A549 treated with AZD9567 at 1 μM for 4 hours (cell line): ENCODE data around the gene KANK3. TPM values are rescaled to one million over a fixed set of nuclear protein-coding genes. Genes with fewer than 3 reads are reported as not detected.

Experiments
- total RNA-seq: library from RNA; stranded (reverse); fragments of 200-300 nt; extraction: Qiagen RNA extraction; gene quantifications from 5 replicates; pipeline ENCODE4 v1.2.3, GENCODE V29; 2022; ENCODE audit not compliant: insufficient read depth

The KANK3 gene
- 5.6 to 6.6 TPM (median 5.9 TPM) in 5 replicates for total RNA-seq

GRCh38 chr19:8342684-8343482, at the start of gene KANK3:
TSS of gene KANK3 (minus strand) at chr19:8343262. CDS start at chr19:8337828, 5,434 bp downstream.

DNA sequence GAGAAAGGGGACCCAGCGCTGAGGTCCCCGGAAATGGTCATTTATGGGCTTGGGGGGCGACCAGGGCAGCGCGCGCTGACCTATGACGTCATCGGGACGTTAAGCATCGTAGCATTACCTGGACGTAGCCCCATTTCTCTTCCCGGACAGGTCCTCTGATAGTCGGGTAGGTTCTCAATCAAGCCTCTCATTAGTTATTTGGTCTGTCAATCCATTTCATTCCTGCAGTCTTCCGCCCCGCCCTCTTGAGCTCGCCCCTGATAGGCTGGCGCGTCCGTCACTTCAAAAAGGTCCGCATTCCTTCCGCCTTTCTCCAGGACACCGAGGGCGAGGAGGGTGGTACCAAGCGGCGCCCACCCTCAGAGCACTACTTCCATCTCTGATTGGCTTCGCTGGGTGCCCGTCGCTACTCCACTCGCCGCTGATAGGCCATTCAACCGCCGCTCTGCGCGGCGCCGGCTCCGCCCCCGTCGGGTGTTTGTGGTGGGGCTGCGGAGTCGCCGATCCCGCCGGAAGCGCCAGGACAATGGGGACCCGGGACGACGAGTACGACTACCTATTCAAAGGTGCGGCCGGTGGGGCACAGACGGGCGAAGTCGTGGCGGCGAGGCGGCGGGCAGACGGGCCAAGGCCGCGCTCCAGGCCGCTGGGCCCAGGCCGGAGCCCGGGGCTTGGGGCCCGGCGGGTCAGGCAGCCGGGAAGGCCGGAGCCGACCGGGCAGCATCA, 47.0 kb upstream of the KANK3 start, which contains the start of gene RAB11B:
Gene RAB11B, plus strand, starts transcription at position 470 of the 726 bp plus-strand sequence. Its CDS starts 57 bp downstream, at position 527.

GRCh38 chr19:8363803-8364771, 21.0 kb upstream of the KANK3 start, which contains the start of gene ANGPTL4:
TSS of gene ANGPTL4 (plus strand) at chr19:8364155. CDS start at chr19:8364322, 167 bp downstream.

DNA sequence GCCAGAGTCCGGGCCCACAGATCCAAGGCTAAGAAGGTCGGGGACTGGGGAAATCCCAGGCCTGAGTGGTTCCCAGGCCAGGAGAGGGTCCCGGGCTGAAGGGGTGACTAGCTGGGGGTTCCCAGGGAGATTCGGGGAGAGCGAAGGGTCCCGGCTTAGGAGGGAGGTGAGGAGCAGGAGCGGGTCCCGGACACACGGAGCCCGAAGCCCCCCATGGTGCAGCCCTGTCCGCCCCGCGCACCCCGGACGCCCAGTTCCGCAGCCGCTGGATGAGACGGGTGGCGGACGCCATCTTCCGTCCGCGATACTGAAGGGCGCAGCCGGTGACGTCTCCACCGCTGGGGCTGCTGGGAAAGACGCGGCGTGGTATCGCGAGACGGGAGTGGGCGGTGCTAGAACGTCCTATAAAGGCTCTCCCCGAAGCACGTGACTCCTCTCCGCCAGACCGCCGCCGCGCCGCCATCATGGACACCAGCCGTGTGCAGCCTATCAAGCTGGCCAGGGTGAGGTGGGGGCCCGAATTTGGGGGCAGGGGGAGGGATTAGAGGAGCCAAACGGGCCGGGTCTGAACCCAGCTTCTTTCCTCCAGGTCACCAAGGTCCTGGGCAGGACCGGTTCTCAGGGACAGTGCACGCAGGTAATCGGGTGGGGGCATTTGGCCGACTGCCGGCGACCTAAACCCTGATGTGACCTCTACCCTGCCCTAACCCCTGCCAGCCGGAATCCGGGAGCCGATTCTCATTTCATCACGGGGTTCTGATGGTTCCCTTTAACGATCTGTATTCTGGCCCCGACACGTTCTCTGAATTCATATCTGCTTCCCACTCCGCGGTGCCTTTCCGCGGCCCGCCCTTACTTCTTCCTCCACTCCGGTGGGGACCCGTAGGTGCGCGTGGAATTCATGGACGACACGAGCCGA, 21.7 kb downstream of the KANK3 start, which contains the start of the genes NDUFA7 and RPS28:
Gene NDUFA7, minus strand, starts transcription at position 309 of the 919 bp plus-strand sequence. Its CDS starts 17 bp downstream, at position 292.
Gene RPS28, plus strand, starts transcription at position 430 of the 919 bp plus-strand sequence. Its CDS starts 35 bp downstream, at position 465.

DNA sequence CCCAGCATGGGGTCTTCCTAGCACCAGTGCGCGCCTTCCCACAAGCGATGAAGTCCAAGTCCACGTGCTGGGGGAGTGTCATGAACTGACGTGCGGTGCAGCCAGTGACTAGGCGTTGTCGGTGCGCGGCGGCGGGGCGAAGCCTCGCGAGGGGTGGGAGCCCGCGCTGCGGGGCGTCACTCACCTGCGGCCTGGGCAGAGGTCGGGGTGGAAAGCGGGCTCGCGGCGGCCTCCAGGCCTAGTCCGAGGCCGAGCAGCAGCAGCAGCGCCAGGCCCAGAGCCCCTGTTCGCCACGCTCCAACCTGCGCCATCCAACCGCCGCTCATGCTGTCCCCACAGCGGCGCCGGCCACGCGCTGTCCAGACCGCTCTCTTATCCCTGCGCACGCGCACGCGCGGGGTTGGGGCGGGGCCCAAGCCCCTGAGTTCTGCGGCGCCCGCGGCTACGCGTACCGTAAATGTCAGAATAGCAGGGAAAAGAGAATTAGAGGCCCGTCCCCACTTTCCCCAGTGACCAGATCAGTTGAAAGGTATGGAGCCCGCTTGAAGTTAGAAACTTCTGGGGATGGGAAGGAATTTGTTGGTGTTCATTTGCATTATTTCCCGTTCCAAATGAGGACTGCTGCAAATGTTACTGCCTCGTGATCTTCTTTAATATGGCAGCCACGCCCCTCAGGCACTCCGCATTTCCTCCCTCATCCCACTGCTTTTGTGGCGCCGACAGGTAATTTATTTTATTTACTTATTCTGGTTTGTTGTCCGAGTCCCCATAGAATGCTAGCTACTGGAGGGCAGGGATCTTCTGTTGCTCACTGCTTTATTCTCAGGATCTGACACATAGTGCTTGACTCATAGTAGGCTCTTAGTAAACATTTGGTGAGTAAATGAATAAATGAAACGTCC, 34.8 kb downstream of the KANK3 start, which contains the start of gene CD320:
Gene CD320, minus strand, starts transcription at position 394 of the 902 bp plus-strand sequence. Its CDS starts 68 bp downstream, at position 326.

Other genes with a start within 250 kb of the KANK3 start
- gene FBN3, start 193.7 kb downstream of the KANK3 start, total RNA-seq: 0.01 TPM in 1 of 5 replicates, not detected in the others
- gene CERS4, start 133.9 kb downstream of the KANK3 start, total RNA-seq: 3.2 to 8.0 TPM (median 3.4 TPM) in 5 replicates
- gene CD320, start 34.9 kb downstream of the KANK3 start, total RNA-seq: 73.5 to 106 TPM (median 98.3 TPM) in 5 replicates
- 24.8 to 95.6 TPM (median 93.0 TPM) in 5 replicates for gene NDUFA7, start 21.9 kb downstream of the KANK3 start, total RNA-seq
- gene RPS28, start 21.8 kb downstream of the KANK3 start, total RNA-seq: 307 to 974 TPM (median 895 TPM) in 5 replicates
- 492 to 643 TPM (median 599 TPM) in 5 replicates for gene ANGPTL4, start 20.9 kb upstream of the KANK3 start, total RNA-seq
- 88.3 to 99.9 TPM (median 96.1 TPM) in 5 replicates for gene RAB11B, start 47.1 kb upstream of the KANK3 start, total RNA-seq
- 11.7 to 22.2 TPM (median 20.8 TPM) in 5 replicates for gene MARCHF2, start 70.0 kb upstream of the KANK3 start, total RNA-seq
- 215 to 262 TPM (median 231 TPM) in 5 replicates for gene HNRNPM, start 101.7 kb upstream of the KANK3 start, total RNA-seq
- 0.16 to 0.19 TPM (median 0.16 TPM) in 4 of 5 replicates, not detected in the other for gene PRAM1, start 159.4 kb upstream of the KANK3 start, total RNA-seq
- 15.6 to 18.2 TPM (median 16.8 TPM) in 5 replicates for gene ZNF414, start 170.9 kb upstream of the KANK3 start, total RNA-seq
- gene MYO1F, start 234.2 kb upstream of the KANK3 start, total RNA-seq: 0.21 to 0.42 TPM (median 0.33 TPM) in 4 of 5 replicates, not detected in the other